GM18909 (cell line): ENCODE results near the gene ERI2.
"Not testable (repeated sequence)": the region's sequence is repeated elsewhere in the genome, so short reads cannot be mapped to it uniquely, and the experiment has no call there.

Experiments used
- ATAC-seq: cut with Tn5 transposase; IDR thresholded peaks from one replicate; pipeline ENCODE4 v1.9.1; 2021; ENCODE audit warnings: mild to moderate bottlenecking; ENCODE audit not compliant: unreplicated experiment, poor library complexity

Gene ERI2

GRCh38 chr16:20766294-20766693 is 40.0 kb downstream of the ERI2 start:
- ATAC-seq: no peak

- no peak for ATAC-seq
These were observed 40.5 kb downstream of the ERI2 start for GRCh38 chr16:20765732-20766131.

GRCh38 chr16:20764448-20764847 is 41.8 kb downstream of the ERI2 start:
- not testable (repeated sequence) for ATAC-seq

GRCh38 chr16:20763461-20764232 is 42.6 kb downstream of the ERI2 start, which contains the start of gene ACSM3:
Gene ACSM3 (plus strand): TSS chr16:20764014. CDS start chr16:20770035, 6,021 bp downstream.
- ATAC-seq: peak; percentile 98

- ATAC-seq: no peak
These were observed 43.7 kb downstream of the ERI2 start for GRCh38 chr16:20762404-20763123.

GRCh38 chr16:20761175-20761574 is 45.1 kb downstream of the ERI2 start:
- no peak for ATAC-seq

- ATAC-seq: no peak
These were observed 45.9 kb downstream of the ERI2 start for GRCh38 chr16:20760346-20760745.

- ATAC-seq: not testable (repeated sequence)
These were observed 50.5 kb downstream of the ERI2 start for GRCh38 chr16:20755799-20756198.

- ATAC-seq: no peak
These were observed 51.0 kb downstream of the ERI2 start for GRCh38 chr16:20755238-20755637.

- ATAC-seq: no peak
These were observed 52.5 kb downstream of the ERI2 start for GRCh38 chr16:20753727-20754126.

GRCh38 chr16:20750558-20750957 is 55.7 kb downstream of the ERI2 start:
- ATAC-seq: no peak

GRCh38 chr16:20749474-20749873 is 56.8 kb downstream of the ERI2 start:
- no peak for ATAC-seq

GRCh38 chr16:20747030-20747816 is 59.0 kb downstream of the ERI2 start:
- ATAC-seq: no peak

GRCh38 chr16:20746461-20746860 is 59.8 kb downstream of the ERI2 start:
- ATAC-seq: no peak
